Measurements from ENCODE around the gene ITGAD. TPM values are rescaled to one million over a fixed set of nuclear protein-coding genes. Genes with fewer than 3 reads are reported as not detected.

The ITGAD gene
- total RNA-seq, 1 donor from 2014 or later: not detected

GRCh38 chr16:31363721-31364120, 29.4 kb upstream of the ITGAD start:
- intact Hi-C loops (cut with DNase I): no loop called here
- DNase-seq (ENCODE audit: low spot score): peak; percentile 44

- intact Hi-C loops (cut with DNase I): no loop called here
- no peak for DNase-seq (ENCODE audit: low spot score)
Measured at GRCh38 chr16:31364421-31364820, 28.7 kb upstream of the ITGAD start.

- peak; percentile 69 for DNase-seq (ENCODE audit: low spot score)
- intact Hi-C loops (cut with DNase I): no loop called here
Measured at GRCh38 chr16:31365131-31365865, 27.8 kb upstream of the ITGAD start.

GRCh38 chr16:31367853-31368252, 25.3 kb upstream of the ITGAD start:
- intact Hi-C loops (cut with DNase I): no loop called here
- DNase-seq (ENCODE audit: low spot score): no peak

GRCh38 chr16:31371008-31371407, 22.1 kb upstream of the ITGAD start:
- intact Hi-C loops (cut with DNase I): no loop called here
- DNase-seq (ENCODE audit: low spot score): no peak

- no peak for DNase-seq (ENCODE audit: low spot score)
- intact Hi-C loops (cut with DNase I): no loop called here
Measured at GRCh38 chr16:31371619-31372484, 21.3 kb upstream of the ITGAD start.

- intact Hi-C loops (cut with DNase I): no loop called here
- DNase-seq (ENCODE audit: low spot score): no peak
Measured at GRCh38 chr16:31373235-31373634, 19.9 kb upstream of the ITGAD start.

GRCh38 chr16:31375231-31375630, 17.9 kb upstream of the ITGAD start:
- intact Hi-C loops (cut with DNase I): no loop called here
- no peak for DNase-seq (ENCODE audit: low spot score)

GRCh38 chr16:31376705-31377104, 16.4 kb upstream of the ITGAD start:
- intact Hi-C loops (cut with DNase I): no loop called here
- no peak for DNase-seq (ENCODE audit: low spot score)

- intact Hi-C loops (cut with DNase I): no loop called here
- DNase-seq (ENCODE audit: low spot score): no peak
Measured at GRCh38 chr16:31377210-31377903, 15.8 kb upstream of the ITGAD start.

- intact Hi-C loops (cut with DNase I): loop anchor here (10.0 kb wide), 1 partner anchor 195 kb away; the partner anchor contains the start of gene FUS
- DNase-seq (ENCODE audit: low spot score): no peak
Measured at GRCh38 chr16:31380201-31380600, 12.9 kb upstream of the ITGAD start.

- peak; percentile 91 for DNase-seq (ENCODE audit: low spot score)
- intact Hi-C loops (cut with DNase I): loop anchor here (10.0 kb wide), 1 partner anchor 198 kb away; the partner anchor contains the start of gene FUS
Measured at GRCh38 chr16:31382485-31383161, 10.5 kb upstream of the ITGAD start.

GRCh38 chr16:31385680-31386079, 7.5 kb upstream of the ITGAD start:
- DNase-seq (ENCODE audit: low spot score): no peak
- intact Hi-C loops (cut with DNase I): loop anchor here (10.0 kb wide), 1 partner anchor 201 kb away; the partner anchor contains the start of gene FUS

- intact Hi-C loops (cut with DNase I): loop anchor here (10.0 kb wide), 1 partner anchor 202 kb away; the partner anchor contains the start of gene FUS
- no peak for DNase-seq (ENCODE audit: low spot score)
Measured at GRCh38 chr16:31386157-31386984, 6.8 kb upstream of the ITGAD start.

- intact Hi-C loops (cut with DNase I): loop anchor here (10.0 kb wide), 1 partner anchor 204 kb away; the partner anchor contains the start of gene FUS
- DNase-seq (ENCODE audit: low spot score): no peak
Measured at GRCh38 chr16:31388535-31388934, 4.6 kb upstream of the ITGAD start.

GRCh38 chr16:31390504-31391041, 2.6 kb upstream of the ITGAD start:
- intact Hi-C loops (cut with DNase I): no loop called here
- DNase-seq (ENCODE audit: low spot score): no peak

GRCh38 chr16:31395647-31396046, 2.5 kb downstream of the ITGAD start:
- intact Hi-C loops (cut with DNase I): no loop called here
- DNase-seq (ENCODE audit: low spot score): no peak

- intact Hi-C loops (cut with DNase I): no loop called here
- DNase-seq (ENCODE audit: low spot score): no peak
Measured at GRCh38 chr16:31397096-31397660, 4.0 kb downstream of the ITGAD start.
